HG02678 (cell line): ENCODE measurements around the gene DPT.

Experiments
- ATAC-seq: cut with Tn5 transposase; IDR thresholded peaks from one replicate; pipeline ENCODE4 v1.9.1; 2021; ENCODE audit warnings: mild to moderate bottlenecking, moderate library complexity; ENCODE audit not compliant: unreplicated experiment

The DPT gene

DNA sequence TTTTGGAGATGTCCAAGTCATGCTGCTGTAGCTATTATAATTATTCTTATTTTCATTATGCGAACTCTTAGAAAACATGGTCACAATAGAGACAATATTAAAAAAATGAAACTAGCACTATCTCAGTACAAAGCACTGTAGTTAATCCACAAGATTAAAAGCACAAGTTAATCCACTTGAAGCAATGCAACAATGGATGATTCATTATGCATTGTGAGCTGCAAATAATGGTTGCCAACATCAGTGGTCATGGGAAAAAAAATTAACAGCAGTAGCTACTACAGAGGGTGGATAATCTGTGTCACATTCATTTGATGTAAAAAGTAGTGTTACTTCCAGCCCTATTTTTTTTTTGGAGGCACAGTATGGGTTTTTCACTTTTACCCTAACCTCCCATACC lies 56.7 kb downstream of the DPT start:
- ATAC-seq, result no peak

DNA sequence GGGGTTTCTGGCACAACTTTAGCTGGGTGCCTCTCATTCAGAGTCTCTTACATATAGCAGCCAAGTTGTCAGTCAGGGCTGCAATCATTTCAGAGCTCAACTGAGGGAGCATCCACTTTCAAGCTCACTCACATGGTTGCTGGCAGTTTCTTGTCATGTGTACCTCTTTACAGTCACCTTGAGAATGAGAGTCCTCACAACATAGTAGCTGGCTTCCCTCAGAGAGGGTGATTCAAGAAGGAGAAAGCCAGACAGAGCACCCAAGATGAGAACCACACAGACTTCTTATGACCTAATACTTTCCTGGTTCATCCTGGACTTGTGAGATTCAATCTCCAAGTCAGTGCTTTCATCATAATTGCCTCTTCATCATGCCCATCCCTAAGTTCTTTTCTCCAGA lies 57.2 kb downstream of the DPT start:
- no peak for ATAC-seq

GRCh38 chr1:168665975-168666374 lies 63.0 kb downstream of the DPT start:
- no peak for ATAC-seq

GRCh38 chr1:168664069-168664834 lies 64.8 kb downstream of the DPT start:
- no peak for ATAC-seq

DNA sequence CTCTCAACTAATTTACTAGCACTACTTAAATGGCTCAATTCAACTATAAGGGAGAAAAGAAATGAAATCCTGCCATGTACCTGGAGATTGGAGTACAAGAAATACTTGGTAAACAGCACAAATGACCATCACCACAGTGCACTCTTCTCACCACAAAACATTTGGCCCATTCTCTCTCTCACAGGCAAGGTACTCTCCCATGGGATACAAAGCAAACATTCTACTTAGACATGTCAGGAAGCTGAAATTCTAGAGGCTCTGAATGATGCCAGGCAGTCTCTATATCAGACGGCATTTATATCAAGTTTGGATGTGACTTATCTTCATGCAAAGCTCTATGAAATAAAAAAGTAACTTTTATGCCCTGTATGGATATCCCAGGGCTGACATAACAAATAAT lies 72.5 kb downstream of the DPT start:
- ATAC-seq, result no peak

GRCh38 chr1:168654198-168654915 lies 74.6 kb downstream of the DPT start:
- ATAC-seq, result no peak

- ATAC-seq, result no peak
Observed at GRCh38 chr1:168653567-168653966, 75.4 kb downstream of the DPT start.

DNA sequence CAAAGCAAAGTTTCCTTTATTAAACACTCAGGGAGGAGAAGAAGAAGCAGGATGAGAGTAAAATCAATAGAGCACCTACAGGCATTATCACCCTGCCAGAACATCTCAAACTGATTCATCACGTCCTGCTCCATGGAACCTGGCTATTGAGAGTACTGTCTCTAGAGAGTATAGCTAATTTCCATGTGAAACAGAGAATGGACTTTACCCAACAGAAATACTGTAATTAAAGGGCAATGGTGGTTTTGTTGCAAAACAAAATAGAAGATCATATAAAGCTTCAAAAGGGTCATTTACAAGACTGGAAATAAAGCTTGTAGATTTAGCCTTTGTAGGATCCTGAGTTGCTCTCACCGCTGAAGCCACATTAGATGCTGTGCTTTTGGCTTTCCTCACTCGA lies 83.3 kb downstream of the DPT start:
- no peak for ATAC-seq
